Measurements from ENCODE around the gene KIF22. TPM values are rescaled to one million over a fixed set of nuclear protein-coding genes. Genes with fewer than 3 reads are reported as not detected.
"Not testable (repeated sequence)": the region's sequence is repeated elsewhere in the genome, so short reads cannot be mapped to it uniquely, and the experiment has no call there.

Gene KIF22
- total RNA-seq, 2 donors from 2014 or later = 10.1 to 17.1 TPM

- no peaks in the 10 kb centered on the region for H3K4me1 ChIP-seq
- H3K27ac ChIP-seq = no peak overlapping the region
- H3K27me3 ChIP-seq = no peaks in the 10 kb centered on the region
- H3K36me3 ChIP-seq = no peaks in the 10 kb centered on the region
- no peak for TF ChIP-seq CTCF (IDR thresholded peaks at IDR 0.05)
- no peak for DNase-seq (ENCODE audit: low spot score)
- no peaks in the 10 kb centered on the region for H3K9me3 ChIP-seq
- H3K4me3 ChIP-seq = no peak overlapping the region
Observed at GRCh38 chr16:29774730-29775129, 15.8 kb upstream of the KIF22 start.

- DNase-seq (ENCODE audit: low spot score) = no peak
- H3K27me3 ChIP-seq = no peaks in the 10 kb centered on the region
- no peak overlapping the region for H3K4me3 ChIP-seq
- H3K36me3 ChIP-seq = no peaks in the 10 kb centered on the region
- TF ChIP-seq CTCF (IDR thresholded peaks at IDR 0.05) = no peak
- H3K9me3 ChIP-seq = no peaks in the 10 kb centered on the region
- H3K27ac ChIP-seq = no peak overlapping the region
- H3K4me1 ChIP-seq = no peaks in the 10 kb centered on the region
Observed at GRCh38 chr16:29775742-29776408, 14.7 kb upstream of the KIF22 start.

- H3K4me3 ChIP-seq = no peak within 1 kb of the TSS
- no peaks in the 10 kb centered on the region for H3K9me3 ChIP-seq
- H3K36me3 ChIP-seq = no peaks in the 10 kb centered on the region
- no peak for DNase-seq (ENCODE audit: low spot score)
- no peaks in the 10 kb centered on the region for H3K27me3 ChIP-seq
- H3K4me1 ChIP-seq = no peaks in the 10 kb centered on the region
- no peak within 1 kb of the TSS for H3K27ac ChIP-seq
- no peak for TF ChIP-seq CTCF (IDR thresholded peaks at IDR 0.05)
Observed at GRCh38 chr16:29777576-29778350, 12.8 kb upstream of the KIF22 start, which contains the start of gene ZG16. ZG16 (plus strand) TSS chr16:29778256; CDS start chr16:29779267, 1,011 bp downstream.

GRCh38 chr16:29779474-29779873 lies 11.1 kb upstream of the KIF22 start:
- Histone ChIP-seq H3K36me3 (no peaks in the 10 kb centered on the region), H3K27me3 (no peaks in the 10 kb centered on the region), H3K9me3 (no peaks in the 10 kb centered on the region), H3K4me1 (no peaks in the 10 kb centered on the region), H3K4me3 (no peak overlapping the region), H3K27ac (no peak overlapping the region)
- no peak for DNase-seq (ENCODE audit: low spot score)
- no peak for TF ChIP-seq CTCF (IDR thresholded peaks at IDR 0.05)

- DNase-seq (ENCODE audit: low spot score); H3K27ac ChIP-seq; H3K4me3 ChIP-seq; H3K4me1 ChIP-seq; H3K9me3 ChIP-seq; H3K27me3 ChIP-seq; H3K36me3 ChIP-seq: not testable (repeated sequence)
Observed at GRCh38 chr16:29783094-29783953, 7.2 kb upstream of the KIF22 start.

- no peak for DNase-seq (ENCODE audit: low spot score)
- H3K36me3 ChIP-seq = no peaks in the 10 kb centered on the region
- no peak overlapping the region for H3K27ac ChIP-seq
- no peaks in the 10 kb centered on the region for H3K9me3 ChIP-seq
- no peaks in the 10 kb centered on the region for H3K27me3 ChIP-seq
- no peak for TF ChIP-seq CTCF (IDR thresholded peaks at IDR 0.05)
- H3K4me1 ChIP-seq = peaks cover 0 to 5% of the 10 kb centered on the region in 2 donors
- H3K4me3 ChIP-seq = no peak overlapping the region
Observed at GRCh38 chr16:29784157-29784556, 6.4 kb upstream of the KIF22 start.

Measured in right atrium auricular region (tissue), 2 donors.